NCI-H2196 (cell line): ENCODE data around the gene NAA16.
"Not testable (repeated sequence)": the region's sequence is repeated elsewhere in the genome, so short reads cannot be mapped to it uniquely, and the experiment has no call there.

ENCODE experiments used
- DNase-seq: peaks from one replicate; lab custom pipeline; 2025; ENCODE audit not compliant: unreplicated experiment; lab: John Stamatoyannopoulos, UW

The NAA16 gene

GRCh38 chr13:41310963-41311405, at the start of gene NAA16:
NAA16 (plus strand) TSS chr13:41311267; CDS start chr13:41311529, 262 bp downstream.
- peak; percentile 73 for DNase-seq

GRCh38 chr13:41263261-41263971, 47.7 kb upstream of the NAA16 start, which contains the start of gene MTRF1:
MTRF1 (minus strand) TSS chr13:41263576; CDS start chr13:41260907, 2,669 bp downstream.
- peak; percentile 58 for DNase-seq

DNA sequence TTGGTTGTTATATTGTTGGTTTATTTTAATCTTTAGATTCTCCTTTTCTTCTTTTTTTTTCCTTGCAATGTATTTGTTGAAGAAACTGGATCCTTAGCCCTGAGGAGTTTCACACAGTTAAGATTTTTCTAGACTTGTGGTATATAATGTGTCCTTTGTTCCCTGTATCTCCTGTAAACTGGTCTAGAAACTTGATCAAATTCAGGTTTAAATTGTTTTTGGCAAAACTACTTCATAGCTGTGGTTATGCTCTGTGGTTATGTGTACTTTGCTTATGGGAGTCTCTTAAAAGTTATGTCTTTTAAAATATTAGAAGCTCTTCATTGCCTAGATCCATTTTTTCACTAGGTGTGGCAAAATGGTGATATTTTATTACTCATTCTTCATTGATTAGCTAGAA, 44.0 kb upstream of the NAA16 start:
- no peak for DNase-seq

DNA sequence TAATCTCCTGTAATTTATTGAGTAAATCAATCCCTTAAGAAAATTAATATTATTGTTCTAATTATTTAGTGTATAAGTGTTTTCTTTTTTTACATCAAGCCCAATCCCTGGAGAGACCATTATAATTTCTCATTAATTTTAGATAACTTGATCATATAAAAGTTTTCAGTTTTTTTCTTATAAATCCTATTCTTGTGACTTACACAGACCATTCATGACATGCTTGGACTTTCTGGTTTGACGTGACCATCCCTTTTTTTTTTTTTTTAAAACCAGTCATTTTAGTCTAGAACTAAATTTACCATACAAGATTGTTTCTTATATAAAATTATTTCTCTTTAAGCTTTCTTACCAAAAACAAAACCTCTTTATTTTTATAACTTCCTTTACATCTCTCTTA, 42.3 kb upstream of the NAA16 start:
- peak; percentile 12 for DNase-seq

DNA sequence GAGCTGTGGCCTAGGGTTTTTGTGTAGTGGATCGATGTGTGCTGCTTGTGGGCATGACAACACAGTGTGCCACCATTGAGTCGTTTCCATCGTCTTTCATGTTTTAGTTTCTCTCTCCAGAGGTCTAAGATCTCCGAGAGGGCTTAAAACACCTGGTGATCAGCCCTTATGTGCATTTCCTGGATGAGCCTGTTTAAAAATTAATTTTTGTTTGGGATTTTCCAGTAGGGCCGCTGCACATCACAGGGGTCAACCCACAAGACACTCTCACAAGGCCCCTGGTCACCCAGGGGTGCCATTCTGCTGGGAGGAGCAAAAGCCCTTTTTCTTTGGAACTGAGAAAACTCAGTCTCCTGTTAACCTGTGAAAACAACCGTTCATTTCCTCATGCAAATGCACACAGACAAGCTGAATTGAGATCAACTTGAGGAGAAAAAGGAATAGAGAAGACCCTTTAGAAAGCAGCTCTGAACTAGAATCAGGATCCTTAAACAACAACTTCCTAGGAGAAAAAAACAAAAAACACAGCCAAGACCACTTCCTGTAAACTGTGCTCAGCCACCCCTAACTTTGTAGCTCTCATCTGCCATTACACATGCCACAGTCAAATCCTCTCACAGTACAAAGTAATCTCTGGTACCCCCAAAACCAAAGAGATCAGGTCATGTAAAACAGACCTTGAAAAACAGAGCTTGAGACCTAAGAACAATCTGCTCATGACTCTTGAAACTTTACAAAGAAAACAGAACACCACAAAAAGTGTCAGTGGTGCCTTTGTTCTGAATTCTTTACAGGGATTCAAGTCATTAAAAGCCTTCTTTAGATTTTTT, 39.4 kb upstream of the NAA16 start:
- no peak for DNase-seq

- DNase-seq: no peak
Observed at GRCh38 chr13:41273831-41274441, 37.1 kb upstream of the NAA16 start.

GRCh38 chr13:41274881-41275280, 36.2 kb upstream of the NAA16 start:
- no peak for DNase-seq

DNA sequence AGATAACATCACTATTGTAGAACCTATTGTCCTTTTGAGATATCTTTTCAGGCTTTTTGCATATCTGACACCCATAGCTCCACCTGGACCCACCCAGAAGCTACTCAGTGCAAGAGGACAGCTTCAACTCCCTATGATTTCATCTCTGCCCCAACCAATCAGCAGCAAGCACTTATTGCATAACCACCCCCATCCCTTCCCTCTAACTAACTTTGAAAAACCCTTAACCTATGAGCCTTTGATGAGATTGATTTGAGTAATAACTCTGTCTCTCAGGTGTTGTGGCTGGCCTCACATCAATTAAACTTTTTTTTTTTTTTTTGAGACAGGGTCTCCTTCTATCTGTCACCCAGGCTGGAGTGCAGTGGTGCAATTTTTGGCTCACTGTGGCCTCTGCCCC, 34.2 kb upstream of the NAA16 start:
- DNase-seq: no peak

DNA sequence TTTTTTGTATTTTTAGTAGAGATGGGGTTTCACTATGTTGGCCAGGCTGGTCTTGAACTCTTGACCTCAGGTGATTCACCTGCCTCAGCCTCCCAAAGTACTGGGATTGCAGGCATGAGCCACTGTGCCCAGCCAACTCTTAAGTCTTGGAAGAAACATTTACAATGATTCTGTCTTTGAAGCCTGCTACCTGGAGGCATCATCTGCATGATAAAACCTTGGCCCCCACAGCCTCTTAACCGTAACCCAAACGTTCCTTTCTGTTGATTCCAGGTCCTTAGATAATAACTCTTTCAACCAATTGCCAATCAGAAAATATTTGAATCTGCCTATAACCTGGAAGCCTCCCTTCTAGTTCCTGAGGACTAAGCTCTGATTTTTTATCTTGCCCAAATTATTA, 31.9 kb upstream of the NAA16 start:
- not testable (repeated sequence) for DNase-seq

GRCh38 chr13:41282129-41282571, 28.9 kb upstream of the NAA16 start:
- no peak for DNase-seq

DNA sequence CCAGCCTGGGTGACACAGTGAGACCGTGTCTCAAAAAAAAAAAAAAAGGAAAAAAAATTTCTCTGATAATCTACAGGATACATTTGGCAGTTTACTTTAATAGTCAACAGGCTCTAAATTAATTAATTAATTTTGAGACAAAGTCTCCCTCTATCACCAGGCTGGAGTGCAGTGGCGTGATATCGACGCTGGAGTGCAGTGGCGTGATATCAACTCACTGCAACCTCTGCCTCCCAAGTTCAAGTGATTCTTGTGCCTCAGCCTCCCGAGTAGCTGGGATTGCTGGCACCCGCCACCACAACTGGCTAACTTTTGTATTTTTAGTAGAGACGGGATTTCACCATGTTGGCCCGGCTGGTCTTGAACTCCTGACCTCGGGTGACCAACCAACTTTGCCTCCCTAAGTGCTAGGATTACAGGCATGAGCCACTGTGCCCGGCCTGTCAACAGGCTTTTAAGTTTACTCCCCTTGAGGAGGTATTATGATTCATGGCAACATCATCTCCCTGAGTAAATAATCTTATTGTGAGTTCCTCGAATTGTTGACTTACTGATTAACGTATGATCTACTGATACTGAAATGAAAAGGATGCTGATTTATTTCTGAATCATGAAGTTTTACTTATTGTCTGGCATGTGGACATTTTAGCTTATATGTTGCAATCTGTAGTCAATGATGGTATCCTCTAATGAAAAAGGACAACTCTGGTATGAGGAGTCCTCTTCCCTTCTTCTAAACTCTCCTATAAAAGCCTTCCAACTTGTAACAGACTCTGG, 26.4 kb upstream of the NAA16 start:
- peak; percentile 1 for DNase-seq

DNA sequence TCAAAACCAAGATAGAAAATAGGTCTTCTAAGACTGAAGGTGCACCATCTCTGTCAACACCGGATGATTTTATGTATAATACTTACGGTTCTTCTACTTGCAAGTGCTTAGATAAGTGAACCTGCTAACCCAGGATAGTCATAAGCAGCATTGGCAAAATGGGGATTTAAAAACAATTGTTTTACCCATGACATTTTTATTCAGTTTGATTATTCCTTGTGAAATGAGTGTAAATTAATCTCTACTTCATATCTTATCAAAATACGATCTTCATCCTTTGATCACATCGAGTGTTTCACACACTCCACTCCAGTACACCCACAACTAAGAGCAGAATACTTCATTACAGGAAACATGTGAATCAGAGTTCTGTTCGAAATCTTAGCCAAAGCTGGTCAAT, 24.7 kb upstream of the NAA16 start:
- no peak for DNase-seq

GRCh38 chr13:41289463-41289881, 21.6 kb upstream of the NAA16 start:
- DNase-seq: no peak

DNA sequence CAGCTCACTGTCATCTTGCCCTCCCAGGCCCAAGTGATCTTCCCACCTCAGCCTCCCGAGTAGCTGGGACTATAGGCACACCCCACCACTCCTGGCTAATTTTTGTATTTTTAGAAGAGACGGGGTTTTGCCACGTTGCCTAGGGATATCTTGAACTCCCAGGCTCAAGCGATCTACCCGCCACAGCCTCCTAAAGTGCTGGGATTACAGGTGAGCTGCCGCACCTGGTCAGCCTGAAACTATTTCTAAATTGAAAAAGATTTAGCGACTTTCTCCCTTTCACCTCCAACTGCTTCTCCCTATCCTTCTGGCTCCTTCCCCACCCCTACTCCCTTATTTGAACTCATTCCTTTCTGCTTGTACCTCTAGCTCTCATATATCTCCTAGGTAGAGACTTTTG, 19.8 kb upstream of the NAA16 start:
- no peak for DNase-seq

DNA sequence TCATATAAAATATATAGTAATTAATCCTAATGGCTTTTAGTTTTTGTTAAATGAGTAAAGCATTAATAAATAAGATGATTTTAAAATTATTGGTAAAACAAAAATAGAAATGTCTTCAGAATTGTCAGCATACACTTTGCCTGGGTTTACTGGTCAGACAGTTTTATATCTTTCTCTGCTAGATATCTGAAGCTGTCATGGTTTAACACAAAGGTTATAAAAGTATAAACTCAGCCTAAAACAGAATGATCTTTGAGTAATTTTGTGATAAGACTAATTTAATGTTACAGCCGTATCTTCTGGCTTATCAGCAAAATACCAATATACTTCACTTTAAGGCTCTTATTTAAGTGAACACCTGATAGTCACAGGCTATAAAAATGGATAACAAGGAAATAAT, 17.8 kb upstream of the NAA16 start:
- no peak for DNase-seq

DNA sequence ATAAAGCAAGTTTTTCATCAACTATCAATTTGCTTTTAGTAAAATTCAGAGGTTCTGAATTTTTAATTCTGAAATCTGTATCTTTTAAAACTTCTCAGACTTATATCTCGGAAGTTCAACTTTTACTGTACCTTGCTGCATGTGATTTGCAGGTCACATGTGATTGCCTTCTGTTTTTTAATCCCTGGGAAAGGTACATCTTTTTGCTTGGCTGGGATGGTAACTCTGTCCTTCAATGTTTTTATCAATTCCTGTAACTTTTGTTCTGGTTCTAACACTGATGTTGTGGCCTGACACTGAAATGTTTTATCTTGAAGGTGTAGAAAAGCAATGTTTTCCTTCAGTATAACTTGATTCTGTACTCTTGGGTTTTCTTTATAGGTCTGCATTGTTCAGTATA, 16.2 kb upstream of the NAA16 start:
- DNase-seq: no peak

- no peak for DNase-seq
Observed at GRCh38 chr13:41295973-41296372, 15.1 kb upstream of the NAA16 start.

DNA sequence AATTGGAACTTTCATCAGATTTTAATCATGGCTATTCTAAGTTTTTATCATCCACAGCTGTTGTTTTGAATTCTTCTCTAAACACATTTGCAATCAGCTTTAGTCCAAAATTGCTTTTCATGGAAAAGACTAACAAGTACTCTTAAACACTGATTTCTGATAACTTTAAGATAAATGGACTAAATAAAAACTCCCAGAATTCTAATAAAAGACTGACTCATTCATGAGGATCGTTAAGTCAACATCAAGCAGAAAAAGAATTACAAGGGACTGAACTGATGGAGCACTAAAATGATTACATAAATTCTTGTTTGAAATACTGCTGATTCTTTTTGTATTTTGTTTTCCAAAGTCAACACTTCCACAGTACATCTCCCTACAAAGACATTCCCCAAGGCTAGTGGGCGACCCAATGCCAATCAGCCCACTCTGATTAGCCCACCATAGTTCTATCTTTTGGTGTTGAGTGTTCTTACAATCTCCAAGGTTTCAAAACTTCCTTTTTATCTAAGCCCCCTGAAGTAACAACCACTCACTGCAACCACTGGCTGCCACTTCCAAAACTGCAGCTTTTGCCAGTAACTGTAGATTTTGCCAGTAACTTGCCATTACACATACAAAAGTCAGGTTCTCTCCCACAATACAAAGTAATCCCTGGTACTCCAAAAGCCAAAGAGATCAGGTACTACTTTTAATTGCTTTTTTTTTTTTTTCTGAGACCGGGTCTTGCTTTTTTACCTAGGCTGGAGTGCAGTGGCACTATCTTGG, 14.0 kb upstream of the NAA16 start:
- no peak for DNase-seq

- DNase-seq: no peak
Observed at GRCh38 chr13:41299316-41300094, 11.6 kb upstream of the NAA16 start.
